CD4-positive, alpha-beta T cell treated with Interleukin-15 for 4 hours (primary cell): Measurements from ENCODE around the gene MSI2.

Source experiments
- DNase-seq: peaks from one replicate; pipeline ENCODE4 v3.0.0-alpha.2; 2020; ENCODE audit warnings: low spot score

The MSI2 gene

DNA sequence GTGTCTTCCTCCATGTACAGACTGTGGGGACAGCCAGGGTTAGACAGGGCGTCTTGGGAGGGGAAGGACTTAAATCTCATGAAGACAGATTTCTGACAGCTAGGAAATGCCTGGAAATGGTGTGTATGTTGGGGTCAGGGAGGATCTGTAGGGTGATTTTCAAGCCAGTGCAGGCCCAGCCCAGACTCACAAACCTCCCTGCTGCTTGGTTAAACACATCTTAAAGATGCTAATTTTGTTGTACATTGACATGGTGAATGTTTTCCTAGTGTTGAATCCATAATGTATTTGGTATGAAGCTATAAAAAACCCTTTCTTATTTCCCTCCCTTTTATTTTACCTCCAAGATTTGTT, 250.4 kb downstream of the MSI2 start:
- DNase-seq: no peak

DNA sequence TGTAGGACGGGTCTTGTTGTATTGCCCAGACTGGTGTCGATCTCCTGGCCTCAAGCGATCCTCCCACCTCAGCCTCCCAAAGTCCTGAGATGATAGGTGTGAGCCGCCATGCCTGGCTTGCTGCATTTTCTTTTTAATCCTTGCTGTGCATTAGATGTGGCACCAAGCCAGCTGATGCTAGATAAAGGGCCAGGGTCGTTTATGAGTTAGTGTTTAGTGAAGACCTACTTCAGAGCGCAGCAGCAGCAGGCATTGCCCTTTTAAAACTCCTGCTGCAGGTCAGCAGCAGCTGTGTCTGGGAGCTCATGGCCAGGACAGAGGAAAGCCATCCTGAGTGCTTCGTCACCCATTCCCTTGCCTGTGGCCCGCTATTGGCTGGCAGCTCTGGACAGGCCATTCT, 251.5 kb downstream of the MSI2 start:
- DNase-seq: no peak

DNA sequence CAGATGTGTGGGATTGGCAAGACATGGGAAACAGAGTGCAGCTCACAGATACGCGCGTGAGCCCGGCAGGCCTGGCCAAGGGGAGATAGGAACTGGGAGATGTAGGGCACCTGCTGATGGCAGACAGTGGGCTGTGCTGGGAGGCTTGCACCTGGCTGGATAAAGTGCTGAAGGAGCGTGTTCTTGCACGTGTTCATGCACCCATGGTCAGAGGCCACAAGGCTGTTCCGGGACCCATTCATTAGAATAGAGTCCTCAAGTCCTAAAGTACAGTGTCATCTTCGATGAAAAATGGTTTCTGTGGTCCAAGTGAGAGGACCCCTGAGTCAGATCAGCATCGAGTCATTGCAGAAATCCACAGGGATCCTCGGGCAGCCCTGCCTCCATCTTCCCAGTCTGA, 252.3 kb downstream of the MSI2 start:
- DNase-seq: no peak

DNA sequence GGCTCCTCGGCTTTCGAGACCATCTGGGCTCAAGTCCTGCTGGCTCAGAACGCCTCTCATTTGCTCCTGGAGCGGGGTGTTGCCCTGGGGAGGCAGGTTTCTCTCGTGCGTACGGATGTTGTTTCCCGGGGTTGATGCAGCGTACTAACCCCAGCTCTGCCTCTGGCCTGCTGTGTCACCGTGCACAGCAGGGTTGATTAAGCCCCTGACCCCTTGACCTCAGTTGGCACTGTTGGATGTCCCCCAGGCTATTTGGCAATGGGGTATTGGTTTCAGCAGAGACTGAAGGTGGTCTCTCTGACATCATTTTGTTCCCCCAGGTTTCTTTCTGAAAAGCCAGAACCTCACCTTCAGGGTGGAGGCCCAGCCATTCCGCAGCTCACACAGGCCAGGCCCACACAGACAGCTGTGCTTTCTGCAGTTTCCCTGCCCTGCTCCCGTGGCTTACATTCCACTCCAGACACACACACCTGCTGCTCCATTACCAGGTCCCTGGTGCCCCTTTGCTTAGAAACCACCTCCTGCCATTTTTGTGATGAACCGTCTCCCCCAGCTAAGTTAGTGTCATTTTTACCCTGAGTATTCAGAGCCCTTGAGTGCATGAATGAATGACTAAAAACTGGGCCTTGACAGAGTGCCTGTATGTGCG, 255.3 kb downstream of the MSI2 start:
- no peak for DNase-seq

DNA sequence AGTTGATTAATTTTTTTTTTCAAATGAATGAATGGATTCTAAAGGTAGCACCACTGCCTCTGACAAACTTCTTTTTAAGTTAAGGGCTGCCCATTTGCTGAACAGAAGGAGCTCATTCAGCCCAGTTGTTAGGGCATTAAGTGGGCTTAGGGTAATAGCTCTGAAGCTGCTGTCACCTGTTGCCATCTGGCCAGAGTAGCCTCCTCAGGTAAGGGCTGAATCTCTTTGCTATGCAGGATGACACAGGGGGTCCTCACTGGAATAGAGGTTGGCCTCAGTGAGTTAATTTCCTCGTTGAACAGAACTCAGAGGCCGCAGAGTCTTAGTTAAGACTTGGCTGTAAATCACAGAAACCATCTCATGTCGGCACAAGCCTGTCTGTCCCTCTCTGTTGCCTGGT, 255.9 kb downstream of the MSI2 start:
- DNase-seq: no peak

DNA sequence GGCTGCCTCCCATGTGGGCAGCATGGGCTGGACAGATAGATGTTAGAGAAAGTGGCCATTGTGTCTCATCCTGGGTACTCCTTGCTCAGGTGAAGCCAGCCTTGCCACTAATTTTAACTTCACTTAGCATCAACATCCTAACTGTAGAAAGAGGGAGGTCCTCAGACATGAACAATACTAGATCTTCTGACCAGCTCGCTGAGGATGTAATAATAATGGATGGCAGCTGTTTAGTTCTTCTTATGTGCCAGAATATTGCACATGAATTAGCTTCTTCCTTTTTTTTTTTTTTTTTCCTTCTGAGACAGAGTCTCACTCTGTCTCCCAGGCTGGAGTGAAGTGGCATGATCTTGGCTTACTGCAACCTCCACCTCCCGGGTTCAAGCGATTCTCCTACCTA, 256.4 kb downstream of the MSI2 start:
- no peak for DNase-seq

DNA sequence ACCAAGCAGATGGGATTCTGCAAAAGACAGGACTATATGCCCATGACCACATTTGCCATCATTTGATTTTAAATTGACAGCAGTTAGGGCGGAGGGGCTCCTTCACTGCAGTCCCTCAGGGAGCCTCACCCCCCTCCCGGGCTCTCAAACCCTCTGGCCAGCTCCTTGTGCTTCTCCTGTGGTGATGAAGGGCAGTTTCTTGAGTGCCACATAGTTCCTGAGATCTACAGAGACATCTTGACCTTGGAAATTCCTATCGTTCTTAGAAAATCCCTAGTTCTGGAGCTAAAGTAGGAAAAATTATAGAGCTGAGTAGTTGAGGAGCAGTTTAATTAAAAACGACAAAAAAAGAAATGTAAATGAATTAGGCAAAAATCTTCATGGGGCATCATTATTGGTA, 257.2 kb downstream of the MSI2 start:
- no peak for DNase-seq

DNA sequence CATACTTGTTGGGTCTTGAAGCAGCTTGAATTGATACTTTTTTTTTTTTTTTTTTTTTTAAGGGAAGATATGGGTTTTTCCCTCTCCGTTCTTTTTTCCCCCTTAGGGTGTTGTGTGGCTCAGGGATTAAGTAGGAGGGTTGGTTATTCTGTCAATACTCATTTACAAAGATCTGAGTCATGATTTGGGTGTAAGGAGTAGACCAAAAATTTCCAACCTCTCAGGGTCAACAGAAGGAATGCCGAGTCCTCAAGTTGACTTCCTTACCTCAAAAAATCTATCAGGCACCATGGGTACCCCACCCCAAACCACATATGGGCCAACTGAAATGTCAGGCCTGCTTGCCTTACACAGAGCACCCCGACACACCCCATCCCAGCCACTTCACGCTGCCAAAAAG, 258.3 kb downstream of the MSI2 start:
- no peak for DNase-seq

DNA sequence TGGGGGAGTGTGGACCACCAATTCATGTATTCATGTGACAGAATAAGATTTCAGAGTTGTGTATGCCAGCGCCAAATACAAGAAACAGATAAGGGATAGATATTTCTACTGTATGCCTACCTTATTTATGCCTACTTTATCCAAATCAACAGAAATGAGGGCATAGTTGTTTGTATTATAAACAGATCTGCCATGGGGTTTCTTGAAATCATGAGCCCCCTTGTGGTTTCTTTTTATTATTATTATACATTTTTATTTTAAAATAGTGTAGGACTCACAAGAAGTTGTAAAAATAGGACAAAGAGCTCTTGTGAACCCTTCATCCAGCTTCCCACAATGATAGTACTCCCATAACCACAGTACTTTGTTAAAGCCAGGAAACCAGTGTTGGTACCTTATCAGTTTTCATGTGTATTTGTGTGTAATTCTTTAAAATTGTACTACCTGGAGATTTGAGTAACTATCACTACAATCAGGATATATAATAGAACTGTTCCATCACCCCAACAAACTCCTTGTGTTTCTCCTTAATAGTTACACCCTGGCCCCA, 259.4 kb downstream of the MSI2 start:
- no peak for DNase-seq

DNA sequence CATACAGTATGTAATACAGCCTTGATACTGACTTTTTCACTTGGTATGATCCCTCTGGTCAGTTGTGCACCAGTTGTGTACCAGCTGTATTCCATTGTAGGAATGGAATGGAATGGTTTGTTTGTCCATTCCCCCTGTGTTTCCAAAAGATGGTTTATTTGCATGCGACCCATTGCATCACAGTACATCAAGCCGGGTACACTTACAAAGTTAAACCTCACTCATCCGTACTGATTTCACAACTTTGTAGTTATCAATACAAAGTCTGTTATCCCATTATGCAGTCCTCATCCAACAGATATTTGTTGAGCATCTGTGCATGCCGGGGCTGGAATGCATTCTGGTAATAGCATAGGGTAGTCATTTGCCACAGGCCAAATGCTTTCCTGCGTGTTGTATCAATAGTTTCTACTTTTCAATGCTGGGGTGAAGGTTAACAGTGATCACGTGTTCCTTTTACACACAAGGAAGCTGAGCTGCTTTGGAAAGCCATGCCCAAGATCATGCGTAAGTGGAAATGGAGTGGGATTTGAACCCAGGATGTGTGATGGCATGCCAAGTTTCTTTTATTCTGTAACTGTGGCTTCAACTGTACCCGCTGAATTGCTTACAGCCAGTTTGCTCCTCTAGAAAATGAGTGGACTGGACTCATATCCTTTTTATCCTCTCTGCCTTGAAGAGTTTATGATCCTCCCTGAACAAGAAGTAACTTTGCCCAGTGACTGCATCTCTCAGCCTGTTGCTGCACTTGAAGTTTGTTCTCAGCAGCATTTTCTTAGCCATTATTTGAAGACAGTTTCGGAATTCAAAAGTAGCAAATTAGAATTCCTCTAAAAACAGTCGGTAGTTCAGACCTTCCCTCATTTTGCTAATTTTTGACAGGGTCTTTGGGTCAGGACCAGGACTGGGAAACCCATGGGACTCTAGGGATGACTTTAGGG, 260.2 kb downstream of the MSI2 start:
- no peak for DNase-seq

DNA sequence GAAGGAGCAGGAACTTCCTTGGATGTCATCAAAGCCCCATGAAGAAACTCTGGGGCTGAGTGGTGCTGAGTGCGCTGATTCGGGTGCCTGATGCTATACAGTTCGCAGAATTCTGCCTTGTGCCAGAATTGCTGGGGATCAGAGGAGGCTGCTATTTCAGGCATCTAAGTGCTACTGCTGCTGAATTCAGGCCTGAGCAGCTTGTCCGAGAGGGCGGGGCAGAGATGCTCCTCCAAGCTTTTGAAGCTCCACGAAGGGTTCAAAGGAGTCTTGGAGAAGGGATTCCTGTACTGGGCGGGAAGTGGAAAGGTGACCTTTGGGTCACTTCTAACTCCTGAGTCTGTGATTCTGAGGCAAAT, 260.9 kb downstream of the MSI2 start:
- DNase-seq: no peak

DNA sequence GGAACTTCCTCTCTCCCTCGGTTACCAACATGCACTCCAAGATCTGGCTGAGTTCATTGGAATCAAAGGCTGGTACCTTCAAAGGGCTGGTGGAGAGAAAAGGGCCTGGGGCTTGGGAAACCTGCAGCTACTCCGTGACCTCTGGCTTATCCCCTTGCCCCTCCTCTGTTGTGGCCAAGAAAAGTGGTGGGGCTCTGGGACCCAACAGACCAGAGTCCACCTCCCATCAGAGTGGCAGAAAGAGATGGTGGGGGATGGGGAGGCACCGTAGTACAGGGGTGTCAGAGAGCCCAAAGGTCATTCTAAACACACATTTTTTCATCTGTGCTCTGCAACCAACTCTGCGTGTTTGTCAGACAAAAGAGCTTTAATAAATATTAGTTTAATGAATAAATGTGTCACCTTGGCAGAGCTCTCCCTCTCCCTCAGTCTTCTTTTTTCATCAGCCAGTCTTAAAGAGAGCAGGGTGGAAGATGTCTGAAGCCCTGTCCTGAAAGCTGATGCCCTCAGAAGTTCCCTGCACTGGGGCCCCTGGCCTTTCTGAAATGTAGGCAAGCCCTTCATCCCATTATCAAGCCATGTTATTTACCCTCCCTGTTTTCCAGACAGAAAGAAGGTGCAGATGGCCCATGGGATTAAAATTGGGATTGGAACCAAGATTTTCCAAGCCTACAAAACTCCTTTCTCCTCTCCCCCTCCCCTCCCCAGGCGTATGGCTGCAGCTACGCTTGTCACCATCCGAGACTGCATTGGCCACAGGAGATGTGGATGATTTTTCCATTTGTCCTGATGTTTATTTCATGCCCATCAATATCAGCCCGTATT, 261.5 kb downstream of the MSI2 start:
- DNase-seq: no peak

DNA sequence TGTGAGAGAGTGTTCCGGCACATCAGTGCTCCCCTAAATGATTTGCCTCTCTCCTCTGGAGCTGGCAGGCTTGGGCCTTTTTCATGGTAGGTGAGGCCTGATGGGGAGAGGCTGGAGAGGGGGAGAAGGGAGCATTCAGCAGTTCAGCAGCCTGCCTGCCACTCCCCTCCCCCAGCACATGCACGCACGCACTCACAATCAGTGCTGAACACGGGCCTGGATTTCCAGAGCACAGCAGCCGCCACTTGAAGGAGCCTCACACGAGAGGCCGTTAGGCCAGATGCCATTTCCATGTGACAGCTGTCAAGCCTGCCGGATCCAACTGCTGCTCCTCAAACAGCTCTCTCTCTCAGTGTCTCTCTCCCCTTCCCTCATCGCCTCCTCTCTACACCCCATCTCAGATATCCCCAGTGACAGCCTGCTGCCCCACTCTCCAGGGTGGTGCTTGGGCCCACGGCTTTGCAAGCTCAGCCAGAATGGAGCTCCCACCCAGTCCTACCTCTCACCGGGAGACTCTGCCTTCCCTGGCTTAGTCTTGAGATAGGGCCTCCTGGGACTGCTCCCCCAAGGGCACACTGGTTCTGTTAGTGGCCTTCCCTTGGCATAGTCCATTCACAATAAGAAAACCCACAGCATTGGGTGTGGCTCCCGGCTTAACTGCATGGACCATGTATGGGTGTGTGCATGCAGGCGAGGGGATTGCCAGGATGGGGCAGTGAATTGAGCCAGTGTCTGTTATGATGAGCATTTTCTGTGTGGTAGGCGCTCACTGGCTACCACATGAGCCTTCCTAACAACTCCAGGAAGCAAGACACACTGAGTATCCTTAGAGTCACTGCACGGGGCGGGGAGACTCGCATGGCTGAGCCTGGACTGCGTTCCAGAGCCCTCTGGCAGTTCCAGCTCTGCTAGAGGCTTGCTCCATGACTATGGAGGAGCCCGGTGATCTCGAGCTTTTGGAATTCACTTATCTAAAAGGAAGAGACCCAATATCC, 262.6 kb downstream of the MSI2 start:
- DNase-seq: no peak

DNA sequence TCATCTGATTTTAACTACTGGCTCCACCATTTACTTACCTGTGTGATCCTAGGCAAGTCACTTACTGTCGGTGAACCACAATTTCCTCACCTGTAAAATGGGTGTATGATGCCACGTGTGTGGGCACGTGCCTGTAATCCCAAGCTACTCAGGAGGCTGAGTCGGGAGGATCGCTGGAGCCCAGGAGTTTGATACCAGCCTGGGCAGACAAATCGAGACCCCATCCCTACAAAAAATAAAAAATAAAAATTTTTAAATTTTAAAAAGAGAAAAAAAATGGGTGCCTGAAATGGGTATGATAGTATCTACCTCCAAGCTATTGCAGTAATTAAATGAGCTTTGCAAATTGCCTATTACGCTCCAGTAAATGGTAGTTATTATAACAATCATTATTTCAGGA, 263.5 kb downstream of the MSI2 start:
- DNase-seq: no peak

DNA sequence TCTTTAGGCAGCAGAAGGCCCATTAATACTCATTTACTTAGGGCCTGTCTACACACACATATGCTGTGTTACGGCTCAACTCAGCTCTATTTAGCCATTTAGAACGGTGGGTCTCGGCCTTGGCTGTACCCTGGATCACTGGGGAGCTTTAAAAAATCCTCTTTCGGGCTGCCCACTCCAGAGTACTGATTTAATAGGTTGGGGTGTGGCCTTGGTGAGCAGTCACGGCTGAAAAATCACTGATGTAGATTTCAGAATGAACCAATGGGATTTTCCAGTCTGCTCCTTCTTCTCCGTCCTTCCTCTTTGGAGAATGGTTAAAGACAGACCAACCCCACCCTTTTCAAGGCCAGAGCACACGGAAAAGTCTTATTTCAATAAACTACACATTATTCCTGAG, 265.3 kb downstream of the MSI2 start:
- DNase-seq: no peak

DNA sequence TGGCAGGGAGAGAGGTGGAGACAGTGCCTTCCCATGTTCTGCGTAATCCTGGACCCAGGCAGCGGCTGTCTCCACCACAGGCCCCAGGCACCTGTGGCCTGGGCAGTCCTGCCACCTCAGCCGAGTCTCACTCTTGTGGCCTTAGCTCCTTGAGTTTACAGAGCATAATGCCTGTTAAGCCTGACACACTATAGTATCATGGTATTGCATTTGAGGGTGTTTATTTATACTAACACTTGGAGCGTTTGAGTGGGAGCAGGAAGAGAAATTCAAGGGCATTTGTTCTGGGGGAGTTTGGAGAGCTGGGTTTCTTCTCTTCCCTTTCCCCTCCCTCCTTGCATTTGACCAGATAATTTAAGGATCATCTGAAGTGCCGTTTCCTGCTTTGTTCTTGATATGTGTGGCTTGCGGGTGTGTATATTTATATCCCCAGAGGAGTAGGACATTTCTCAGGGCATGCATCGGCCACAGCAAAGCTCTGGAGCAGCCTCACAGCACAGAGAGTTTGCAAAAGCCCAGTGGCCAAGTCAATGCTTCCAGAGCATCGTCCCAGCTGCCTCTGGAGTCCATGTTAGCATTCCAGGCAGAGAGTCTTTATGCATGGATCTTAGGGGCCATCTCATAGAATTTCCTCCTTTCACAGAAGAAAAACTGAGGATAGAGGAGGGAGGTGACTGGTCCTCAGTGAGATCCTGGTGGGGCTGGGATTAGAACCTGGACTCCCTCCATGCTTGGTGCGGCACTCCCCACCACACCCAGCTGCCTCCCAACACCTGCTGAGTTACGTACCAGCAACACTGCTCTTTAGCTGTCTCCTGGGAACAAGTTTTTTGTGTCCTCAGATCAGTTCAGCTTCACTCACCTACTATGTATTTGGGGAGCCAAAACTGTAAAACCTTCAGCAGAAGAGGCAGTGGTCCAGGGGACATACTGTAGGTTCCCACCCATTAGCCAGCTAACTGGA, 266.0 kb downstream of the MSI2 start:
- DNase-seq: no peak

DNA sequence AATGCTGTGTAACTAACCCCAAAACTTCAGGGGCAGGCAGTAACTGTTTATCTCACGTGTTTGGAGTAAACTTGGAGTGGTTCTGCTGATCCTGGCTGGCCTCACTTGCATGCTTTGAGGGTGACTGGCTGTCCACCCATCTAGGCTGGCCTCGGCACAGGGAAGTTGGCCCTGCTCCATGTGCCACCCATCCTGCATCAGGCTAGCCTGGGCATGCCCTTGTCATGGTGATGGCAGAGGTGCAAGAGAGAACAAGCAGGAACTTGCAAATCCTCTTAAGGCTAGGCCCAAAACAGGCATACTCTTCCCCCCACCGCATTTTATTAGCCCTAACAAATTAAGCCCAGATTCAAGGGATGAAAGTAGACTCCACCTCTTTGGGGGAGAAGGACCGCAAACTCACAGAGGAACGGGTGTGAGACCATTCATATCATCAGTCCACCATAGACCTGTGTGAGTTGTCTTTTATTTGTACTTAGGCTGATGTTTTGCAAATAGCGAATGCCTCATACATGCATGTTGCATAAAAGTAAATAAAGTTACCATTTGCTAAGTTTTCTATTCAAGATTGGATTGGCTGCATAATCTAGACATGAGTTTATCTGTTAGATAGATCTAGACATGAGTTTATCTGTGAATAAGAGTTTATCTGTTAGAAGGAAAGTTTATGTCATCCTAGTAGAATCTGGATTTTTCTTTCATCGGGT, 267.8 kb downstream of the MSI2 start:
- DNase-seq: no peak

DNA sequence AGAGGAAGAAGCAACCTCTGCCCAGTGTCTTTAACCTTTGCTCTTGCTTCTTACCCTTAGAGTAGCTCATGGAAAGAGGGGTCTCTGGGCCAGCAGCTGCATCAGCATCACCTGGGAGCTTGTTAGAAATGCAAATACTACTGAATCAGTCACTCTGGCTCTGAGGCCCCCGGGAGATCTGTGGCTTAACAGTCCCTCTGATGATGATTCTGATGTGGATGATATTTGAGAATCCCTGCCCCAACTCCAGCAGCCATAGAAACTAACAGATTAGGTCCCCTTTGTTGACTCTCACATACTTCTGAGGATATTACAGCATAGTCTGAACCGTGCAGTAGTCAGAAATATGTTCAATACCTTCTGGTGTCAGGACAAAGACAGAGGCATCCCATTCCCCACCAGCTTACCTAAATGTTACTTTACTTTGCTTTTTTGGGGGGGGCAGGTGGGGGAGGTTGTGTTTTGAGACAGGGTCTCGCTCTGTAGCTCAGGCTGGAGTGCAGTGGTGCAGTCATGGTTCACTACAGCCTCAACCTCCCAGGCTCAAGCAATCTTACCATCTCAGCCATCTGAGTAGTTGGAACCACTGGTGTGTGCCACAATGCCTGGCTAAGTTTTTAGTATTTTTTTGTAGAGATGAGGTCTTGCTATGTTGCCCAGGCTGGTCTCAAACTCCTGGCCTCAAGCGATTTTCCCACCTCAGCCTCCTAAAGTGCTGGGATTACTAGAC, 268.7 kb downstream of the MSI2 start:
- no peak for DNase-seq
